ENCODE results near the gene TSPAN5.

DNA sequence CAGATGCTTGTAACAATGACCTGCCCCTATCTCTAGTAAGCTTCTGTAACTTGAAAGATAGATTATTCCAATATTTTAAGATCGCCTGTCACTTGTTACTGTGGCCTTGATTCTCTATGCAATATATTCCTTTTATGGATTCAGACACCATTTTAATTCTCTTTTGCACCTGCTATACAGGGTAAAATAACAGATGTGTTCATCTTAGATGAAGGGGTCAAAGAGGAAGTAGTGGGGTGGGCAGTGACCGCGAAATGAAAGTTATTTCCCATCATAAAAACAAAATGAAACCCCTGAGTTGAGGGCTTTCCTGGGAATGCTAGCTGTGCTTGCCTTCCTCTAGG is 175.9 kb downstream of the TSPAN5 start:
- TF ChIP-seq, protein P1, sequence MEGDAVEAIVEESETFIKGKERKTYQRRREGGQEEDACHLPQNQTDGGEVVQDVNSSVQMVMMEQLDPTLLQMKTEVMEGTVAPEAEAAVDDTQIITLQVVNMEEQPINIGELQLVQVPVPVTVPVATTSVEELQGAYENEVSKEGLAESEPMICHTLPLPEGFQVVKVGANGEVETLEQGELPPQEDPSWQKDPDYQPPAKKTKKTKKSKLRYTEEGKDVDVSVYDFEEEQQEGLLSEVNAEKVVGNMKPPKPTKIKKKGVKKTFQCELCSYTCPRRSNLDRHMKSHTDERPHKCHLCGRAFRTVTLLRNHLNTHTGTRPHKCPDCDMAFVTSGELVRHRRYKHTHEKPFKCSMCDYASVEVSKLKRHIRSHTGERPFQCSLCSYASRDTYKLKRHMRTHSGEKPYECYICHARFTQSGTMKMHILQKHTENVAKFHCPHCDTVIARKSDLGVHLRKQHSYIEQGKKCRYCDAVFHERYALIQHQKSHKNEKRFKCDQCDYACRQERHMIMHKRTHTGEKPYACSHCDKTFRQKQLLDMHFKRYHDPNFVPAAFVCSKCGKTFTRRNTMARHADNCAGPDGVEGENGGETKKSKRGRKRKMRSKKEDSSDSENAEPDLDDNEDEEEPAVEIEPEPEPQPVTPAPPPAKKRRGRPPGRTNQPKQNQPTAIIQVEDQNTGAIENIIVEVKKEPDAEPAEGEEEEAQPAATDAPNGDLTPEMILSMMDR (IDR thresholded peaks at IDR 0.05): no peak
- no peak for TF ChIP-seq POLR2A (IDR thresholded peaks at IDR 0.05)
